Stimulated activated naive B cell treated with anti-CD40 and anti-IgM and Interleukin-4, amounts not matched to agents 10 μg/mL and 1 μg/mL and 100 μg/mL, for 72 hours (primary cell): ENCODE measurements around the gene SHROOM3.

Experiments used
- ATAC-seq, 2 donors: fragments of 150-1000 bp; cut with Tn5 transposase; replicated peaks; 2 replicates each; pipeline ENCODE4 v1.10.0; 2021; ENCODE audit warnings: moderate library complexity in 1 of 2
- DNase-seq: peaks from one replicate; pipeline ENCODE4 v3.0.0; 2021
- H3K27ac Mint-ChIP-seq: one replicate; pipeline ENCODE4 v1.8.0; 2022; ENCODE audit warnings: mild to moderate bottlenecking, mixed read lengths
- H3K27me3 Mint-ChIP-seq, 2 donors: one replicate each; pipeline ENCODE4 v1.8.0; 2022; ENCODE audit warnings: mixed read lengths in 2 of 2
- H3K36me3 Mint-ChIP-seq, 2 donors: one replicate each; pipeline ENCODE4 v1.8.0; 2022; ENCODE audit warnings: mixed read lengths in 2 of 2, mild to moderate bottlenecking in 1 of 2
- H3K4me1 Mint-ChIP-seq, 2 donors: one replicate each; pipeline ENCODE4 v1.8.0; 2022; ENCODE audit warnings: mixed read lengths in 2 of 2, mild to moderate bottlenecking in 1 of 2
- H3K4me3 Mint-ChIP-seq, 2 donors: one replicate each; pipeline ENCODE4 v1.8.0; 2022; ENCODE audit warnings: mild to moderate bottlenecking in 2 of 2, mixed read lengths in 2 of 2, moderate library complexity in 1 of 2
- H3K9me3 Mint-ChIP-seq, 2 donors: one replicate each; pipeline ENCODE4 v1.8.0; 2022; ENCODE audit warnings: mixed read lengths in 2 of 2, mild to moderate bottlenecking in 1 of 2

SHROOM3 gene

GRCh38 chr4:76673362-76673761, 238.3 kb downstream of the SHROOM3 start:
- Mint-ChIP-seq H3K27me3 (peaks cover 9 to 11% of the 10 kb centered on the region in 2 donors), H3K36me3 (no peaks in the 10 kb centered on the region), H3K9me3 (no peaks in the 10 kb centered on the region), H3K4me3 (no peak overlapping the region), H3K27ac (no peak overlapping the region), H3K4me1 (no peaks in the 10 kb centered on the region)
- no peak for DNase-seq
- no peak for ATAC-seq

GRCh38 chr4:76674983-76675382, 240.0 kb downstream of the SHROOM3 start:
- Mint-ChIP-seq H3K36me3 (no peaks in the 10 kb centered on the region), H3K27me3 (peaks cover 9 to 11% of the 10 kb centered on the region in 2 donors), H3K4me3 (no peak overlapping the region), H3K9me3 (no peaks in the 10 kb centered on the region), H3K4me1 (no peaks in the 10 kb centered on the region), H3K27ac (no peak overlapping the region)
- DNase-seq = no peak
- ATAC-seq = no peak

GRCh38 chr4:76677571-76678326, 242.7 kb downstream of the SHROOM3 start:
- no peak overlapping the region for H3K27ac Mint-ChIP-seq
- no peaks in the 10 kb centered on the region for H3K9me3 Mint-ChIP-seq
- no peak for DNase-seq
- ATAC-seq = no peak
- H3K4me3 Mint-ChIP-seq = no peak overlapping the region
- H3K27me3 Mint-ChIP-seq = peaks cover 19 to 20% of the 10 kb centered on the region in 2 donors
- H3K4me1 Mint-ChIP-seq = no peaks in the 10 kb centered on the region
- no peaks in the 10 kb centered on the region for H3K36me3 Mint-ChIP-seq

- Mint-ChIP-seq H3K36me3 (no peaks in the 10 kb centered on the region), H3K27ac (no peak overlapping the region), H3K27me3 (peaks cover 30 to 33% of the 10 kb centered on the region in 2 donors), H3K9me3 (no peaks in the 10 kb centered on the region), H3K4me3 (no peak overlapping the region), H3K4me1 (no peaks in the 10 kb centered on the region)
- ATAC-seq = no peak
- no peak for DNase-seq
Measured at GRCh38 chr4:76679691-76680090, 244.7 kb downstream of the SHROOM3 start.

- peaks cover 25 to 32% of the 10 kb centered on the region in 2 donors for H3K27me3 Mint-ChIP-seq
- H3K4me3 Mint-ChIP-seq = no peak overlapping the region
- H3K9me3 Mint-ChIP-seq = no peaks in the 10 kb centered on the region
- no peaks in the 10 kb centered on the region for H3K36me3 Mint-ChIP-seq
- no peak overlapping the region for H3K27ac Mint-ChIP-seq
- no peak for DNase-seq
- peak; percentile 42 to 60 for ATAC-seq
- H3K4me1 Mint-ChIP-seq = no peaks in the 10 kb centered on the region
Measured at GRCh38 chr4:76680952-76681351, 245.9 kb downstream of the SHROOM3 start.

- Mint-ChIP-seq H3K27me3 (peaks cover 25 to 31% of the 10 kb centered on the region in 2 donors), H3K9me3 (no peaks in the 10 kb centered on the region), H3K4me3 (no peak overlapping the region), H3K27ac (no peak overlapping the region), H3K36me3 (no peaks in the 10 kb centered on the region), H3K4me1 (no peaks in the 10 kb centered on the region)
- DNase-seq (no peak), ATAC-seq (no peak)
Measured at GRCh38 chr4:76681996-76682395, 247.0 kb downstream of the SHROOM3 start.

GRCh38 chr4:76683144-76683543, 248.1 kb downstream of the SHROOM3 start:
- ATAC-seq (no peak), DNase-seq (no peak)
- no peaks in the 10 kb centered on the region for H3K4me1 Mint-ChIP-seq
- no peak overlapping the region for H3K27ac Mint-ChIP-seq
- H3K4me3 Mint-ChIP-seq = no peak overlapping the region
- peaks cover 35 to 40% of the 10 kb centered on the region in 2 donors for H3K27me3 Mint-ChIP-seq
- H3K9me3 Mint-ChIP-seq = no peaks in the 10 kb centered on the region
- H3K36me3 Mint-ChIP-seq = no peaks in the 10 kb centered on the region

GRCh38 chr4:76687746-76688448, 252.9 kb downstream of the SHROOM3 start:
- Mint-ChIP-seq H3K9me3 (no peaks in the 10 kb centered on the region), H3K36me3 (peaks cover 0 to 2% of the 10 kb centered on the region in 2 donors), H3K4me3 (no peak overlapping the region), H3K27me3 (peaks cover 60 to 66% of the 10 kb centered on the region in 2 donors), H3K27ac (no peak overlapping the region), H3K4me1 (peaks cover 9 to 23% of the 10 kb centered on the region in 2 donors)
- DNase-seq (no peak), ATAC-seq (no peak)

GRCh38 chr4:76688619-76689144, 253.7 kb downstream of the SHROOM3 start:
- H3K36me3 Mint-ChIP-seq = peaks cover 0 to 2% of the 10 kb centered on the region in 2 donors
- peaks cover 59 to 65% of the 10 kb centered on the region in 2 donors for H3K27me3 Mint-ChIP-seq
- no peak overlapping the region for H3K27ac Mint-ChIP-seq
- H3K9me3 Mint-ChIP-seq = no peaks in the 10 kb centered on the region
- peaks cover 9 to 23% of the 10 kb centered on the region in 2 donors for H3K4me1 Mint-ChIP-seq
- DNase-seq (no peak), ATAC-seq (peak in 1 of 2 donors; percentile 9)
- peak overlapping the region; percentile 71 to 79 for H3K4me3 Mint-ChIP-seq

GRCh38 chr4:76689145-76689817, 254.3 kb downstream of the SHROOM3 start:
- Mint-ChIP-seq H3K36me3 (peaks cover 0 to 2% of the 10 kb centered on the region in 2 donors), H3K27ac (no peak overlapping the region), H3K27me3 (peaks cover 56 to 61% of the 10 kb centered on the region in 2 donors), H3K4me3 (peak overlapping the region; percentile 79 to 82), H3K4me1 (peaks cover 9 to 23% of the 10 kb centered on the region in 2 donors), H3K9me3 (no peaks in the 10 kb centered on the region)
- ATAC-seq = peak; percentile 78 to 80
- peak; percentile 3 for DNase-seq

- Mint-ChIP-seq H3K27ac (no peak overlapping the region), H3K4me3 (peak overlapping the region; percentile 79 to 82), H3K36me3 (peaks cover 0 to 2% of the 10 kb centered on the region in 2 donors), H3K9me3 (no peaks in the 10 kb centered on the region), H3K27me3 (peaks cover 53% of the 10 kb centered on the region in 2 donors), H3K4me1 (peaks cover 9 to 23% of the 10 kb centered on the region in 2 donors)
- DNase-seq = no peak
- ATAC-seq = no peak
Measured at GRCh38 chr4:76690011-76690905, 255.2 kb downstream of the SHROOM3 start.

GRCh38 chr4:76690906-76691275, 255.9 kb downstream of the SHROOM3 start:
- DNase-seq (no peak), ATAC-seq (no peak)
- H3K9me3 Mint-ChIP-seq = no peaks in the 10 kb centered on the region
- peaks cover 53 to 54% of the 10 kb centered on the region in 2 donors for H3K27me3 Mint-ChIP-seq
- H3K27ac Mint-ChIP-seq = no peak overlapping the region
- H3K4me3 Mint-ChIP-seq = no peak overlapping the region
- peaks cover 0 to 2% of the 10 kb centered on the region in 2 donors for H3K36me3 Mint-ChIP-seq
- H3K4me1 Mint-ChIP-seq = peaks cover 9 to 23% of the 10 kb centered on the region in 2 donors

GRCh38 chr4:76691807-76692582, 257.0 kb downstream of the SHROOM3 start:
- Mint-ChIP-seq H3K4me1 (peaks cover 9 to 23% of the 10 kb centered on the region in 2 donors), H3K4me3 (no peak overlapping the region), H3K36me3 (peaks cover 0 to 2% of the 10 kb centered on the region in 2 donors), H3K27ac (no peak overlapping the region), H3K27me3 (peaks cover 56 to 58% of the 10 kb centered on the region in 2 donors), H3K9me3 (no peaks in the 10 kb centered on the region)
- ATAC-seq (no peak), DNase-seq (no peak)
